ENCODE measurements around the gene GAPDH. TPM values are rescaled to one million over a fixed set of nuclear protein-coding genes. Genes with fewer than 3 reads are reported as not detected.

GAPDH gene
- polyA plus RNA-seq, 1 of the 3 experiments (the other 2 are of a cell fraction), result 8,077 TPM

GRCh38 chr12:6562881-6563280 is 28.6 kb downstream of the GAPDH start:
- no peak for DNase-seq
- H3K9me2 ChIP-seq, result no peaks in the 10 kb centered on the region
- no peak overlapping the region for H3K9ac ChIP-seq
- TF ChIP-seq USF1 (IDR thresholded peaks at IDR 0.05; ENCODE audit: borderline replicate concordance, low read depth) (no peak), PBX3 (IDR thresholded peaks at IDR 0.05) (no peak), MXI1 (IDR thresholded peaks at IDR 0.05; ENCODE audit: low read depth, low read length) (no peak), RAD21 (IDR thresholded peaks at IDR 0.05; ENCODE audit: low read length) (no peak), MEF2A (IDR thresholded peaks at IDR 0.05; ENCODE audit: borderline replicate concordance, low read depth) (no peak), NFIC (IDR thresholded peaks at IDR 0.05; ENCODE audit: borderline replicate concordance) (no peak), RFX5 (IDR thresholded peaks at IDR 0.05; ENCODE audit: low read length) (no peak), FOSL2 (IDR thresholded peaks at IDR 0.05; ENCODE audit: borderline replicate concordance, low read depth) (no peak), SMC3 (IDR thresholded peaks at IDR 0.05; ENCODE audit: low read depth, low read length) (no peak)
- H3K9me3 ChIP-seq, result no peaks in the 10 kb centered on the region
- no peak overlapping the region for H3K4me3 ChIP-seq (ENCODE audit: low read depth in 2 of 2, low read length in 1 of 2)
- POLR2A ChIA-PET, result no interaction called here
- H4K20me1 ChIP-seq (ENCODE audit: insufficient read depth), result no peaks in the 10 kb centered on the region
- H3K36me3 ChIP-seq (replicated peaks in 1 of 2; ENCODE audit: control insufficient read depth in 1 of 2, insufficient read depth in 2 of 2, low read length in 1 of 2), result peaks cover 62 to 70% of the 10 kb centered on the region in 2 experiments
- H3K4me2 ChIP-seq, result no peak overlapping the region
- peaks cover 0 to 5% of the 10 kb centered on the region in 2 experiments; a peak in 1 of 4 replicates for H3K4me1 ChIP-seq (ENCODE audit: control insufficient read depth in 1 of 2, insufficient read depth in 2 of 2, low read depth in 1 of 2, low read length in 1 of 2)
- CTCF ChIA-PET, result interaction anchor here (0.5 to 4.9 kb wide), 13 partner anchors 10 to 288 kb away, joined by 3 to 69 read pairs (median 5); partner anchors contain the start of gene CDCA3
- no peak overlapping the region for H2AFZ ChIP-seq (ENCODE audit: low read depth)
- H3K27me3 ChIP-seq (ENCODE audit: insufficient read depth), result no peaks in the 10 kb centered on the region
- H3K27ac ChIP-seq (ENCODE audit: low read depth in 2 of 2, low read length in 1 of 2), result no peak overlapping the region
- 98% methylated on average over 7 of the region's 10 CpGs for WGBS (ENCODE audit: low lambda C conversion rate)
- H3F3A ChIP-seq (replicated peaks; ENCODE audit: insufficient read depth), result peaks cover 38% of the 10 kb centered on the region
- H3K79me2 ChIP-seq (ENCODE audit: insufficient read depth), result peaks cover 52% of the 10 kb centered on the region

GRCh38 chr12:6563448-6564050 is 29.2 kb downstream of the GAPDH start:
- peaks cover 37% of the 10 kb centered on the region for H3F3A ChIP-seq (replicated peaks; ENCODE audit: insufficient read depth)
- DNase-seq, result peak; percentile 73
- WGBS (ENCODE audit: low lambda C conversion rate), result 73% methylated on average over 8 of the region's 8 CpGs
- no peak overlapping the region for H2AFZ ChIP-seq (ENCODE audit: low read depth)
- H3K4me2 ChIP-seq, result no peak overlapping the region
- no peak overlapping the region for H3K27ac ChIP-seq (ENCODE audit: low read depth in 2 of 2, low read length in 1 of 2)
- no peaks in the 10 kb centered on the region for H3K27me3 ChIP-seq (ENCODE audit: insufficient read depth)
- POLR2A ChIA-PET, result interaction anchor here (1.2 kb wide), 2 partner anchors 9 to 31 kb away, joined by 3 read pairs; no protein-coding TSS in a partner anchor
- no peaks in the 10 kb centered on the region for H3K9me3 ChIP-seq
- H3K4me1 ChIP-seq (ENCODE audit: control insufficient read depth in 1 of 2, insufficient read depth in 2 of 2, low read depth in 1 of 2, low read length in 1 of 2), result peaks cover 1 to 5% of the 10 kb centered on the region in 2 experiments; a peak in 2 of 4 replicates
- peak overlapping the region in 1 of 2 experiments; percentile 35; a peak in 1 of 4 replicates for H3K4me3 ChIP-seq (ENCODE audit: low read depth in 2 of 2, low read length in 1 of 2)
- no peaks in the 10 kb centered on the region for H4K20me1 ChIP-seq (ENCODE audit: insufficient read depth)
- TF ChIP-seq GABPA (IDR thresholded peaks at IDR 0.05; ENCODE audit: low read depth), result no peak
- peak; percentile 91 for TF ChIP-seq CTCF (IDR thresholded peaks at IDR 0.05)
- TF ChIP-seq USF2 (IDR thresholded peaks at IDR 0.05; ENCODE audit: borderline replicate concordance, low read depth, low read length), result no peak
- peak; percentile 24; the same call in 1 of the 2 replicates for TF ChIP-seq RAD21 (IDR thresholded peaks at IDR 0.05; ENCODE audit: low read length)
- TF ChIP-seq IRF3 (IDR thresholded peaks at IDR 0.05; ENCODE audit: low read depth, low read length), result no peak
- TF ChIP-seq USF1 (IDR thresholded peaks at IDR 0.05; ENCODE audit: borderline replicate concordance, low read depth), result no peak
- H3K9me2 ChIP-seq, result no peaks in the 10 kb centered on the region
- H3K79me2 ChIP-seq (ENCODE audit: insufficient read depth), result peaks cover 56% of the 10 kb centered on the region
- CTCF ChIA-PET, result interaction anchor here (0.7 to 4.9 kb wide), 27 partner anchors 9 to 304 kb away, joined by 3 to 69 read pairs (median 5); partner anchors contain the start of gene CDCA3
- H3K9ac ChIP-seq, result no peak overlapping the region
- H3K36me3 ChIP-seq (replicated peaks in 1 of 2; ENCODE audit: control insufficient read depth in 1 of 2, insufficient read depth in 2 of 2, low read length in 1 of 2), result peaks cover 62 to 67% of the 10 kb centered on the region in 2 experiments
